ENCODE measurements around the gene ANKDD1A.

ANKDD1A gene

DNA sequence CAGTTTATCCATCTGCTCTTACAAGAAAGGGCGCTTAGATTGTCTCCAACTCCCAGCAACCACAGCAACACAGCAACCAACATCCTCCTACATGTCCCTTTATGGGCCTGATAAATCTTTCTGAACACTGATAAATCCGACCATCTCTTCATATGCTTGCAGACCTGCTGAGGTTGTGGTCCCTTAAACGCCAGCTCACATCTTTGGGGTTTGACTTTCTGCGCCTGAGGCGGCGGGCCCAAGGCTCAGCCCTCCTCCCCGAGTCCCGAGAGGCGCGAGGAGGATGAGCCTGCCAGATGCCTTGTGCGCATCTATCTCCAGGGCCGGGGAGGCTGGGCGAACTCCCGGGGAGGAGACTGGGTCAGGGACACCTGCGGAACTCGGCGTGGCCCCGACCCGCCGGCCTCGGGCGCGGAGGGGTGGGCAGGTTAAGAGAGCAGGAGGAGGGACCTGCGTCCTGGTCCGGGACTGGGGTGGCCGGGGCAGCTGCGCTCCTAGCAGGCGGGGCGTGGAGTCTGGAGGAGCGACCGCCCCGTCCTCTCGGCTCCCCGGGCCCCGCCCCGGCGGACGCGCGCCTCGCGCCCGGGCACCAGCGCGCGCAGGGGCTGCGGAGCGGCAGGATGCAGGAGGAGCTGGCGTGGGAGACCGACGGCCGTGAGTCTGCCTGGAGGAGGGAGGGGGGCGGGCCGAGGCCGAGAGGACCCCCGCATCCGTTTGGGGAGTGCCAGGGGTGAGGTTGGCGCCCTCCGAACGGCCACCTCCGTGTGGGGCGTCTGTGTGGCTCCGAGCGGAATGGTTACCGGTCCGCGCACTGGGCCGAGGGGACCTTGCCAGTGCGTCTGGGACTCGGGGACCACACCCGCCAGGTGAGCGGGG is at the start of gene ANKDD1A:
Gene ANKDD1A (plus strand): TSS at position 592 of the 876 bp plus-strand sequence. CDS start 29 bp downstream, at position 621.
- peak; percentile 51 for DNase-seq (ENCODE audit: low spot score)

DNA sequence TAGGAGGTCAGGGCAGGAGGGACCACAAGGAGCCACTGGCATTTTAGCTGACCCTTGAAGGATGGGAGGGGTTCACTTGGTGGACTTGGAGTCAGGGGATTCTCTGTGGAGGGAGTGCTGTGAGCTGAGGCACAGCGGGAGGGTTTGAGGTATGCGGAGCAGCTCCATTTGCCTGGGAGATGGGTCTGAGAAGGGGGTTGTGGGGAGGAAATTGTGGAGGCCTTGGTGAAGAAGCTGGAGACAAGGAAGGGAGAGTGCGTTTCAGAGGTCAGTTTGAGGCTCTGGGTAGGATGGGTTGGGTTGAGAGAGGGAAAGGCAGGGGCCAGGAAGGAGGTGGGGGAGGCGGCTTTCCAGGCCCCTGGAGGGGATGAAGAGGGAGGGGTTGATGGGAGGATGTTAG is 49.7 kb upstream of the ANKDD1A start:
- no peak for DNase-seq (ENCODE audit: low spot score)

DNA sequence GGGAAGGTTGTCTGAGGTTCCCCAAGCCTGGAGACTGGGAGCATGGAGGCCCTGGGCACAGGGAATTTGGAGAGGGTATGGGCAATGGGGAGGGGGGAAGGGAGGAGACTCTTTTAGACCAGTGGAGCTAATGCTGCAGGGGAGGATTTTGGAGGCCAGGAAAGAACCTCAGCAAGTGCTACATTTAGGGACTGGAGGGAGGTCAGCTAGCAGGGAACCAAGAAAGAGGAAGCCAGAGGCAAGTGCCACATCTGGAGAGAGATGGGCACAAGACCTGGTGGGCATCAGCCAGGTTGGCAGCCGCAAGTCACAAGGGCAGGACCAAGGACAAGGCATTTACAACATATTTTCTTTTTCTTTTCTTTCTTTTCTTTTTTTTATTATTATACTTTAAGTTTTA is 49.3 kb upstream of the ANKDD1A start:
- no peak for DNase-seq (ENCODE audit: low spot score)

DNA sequence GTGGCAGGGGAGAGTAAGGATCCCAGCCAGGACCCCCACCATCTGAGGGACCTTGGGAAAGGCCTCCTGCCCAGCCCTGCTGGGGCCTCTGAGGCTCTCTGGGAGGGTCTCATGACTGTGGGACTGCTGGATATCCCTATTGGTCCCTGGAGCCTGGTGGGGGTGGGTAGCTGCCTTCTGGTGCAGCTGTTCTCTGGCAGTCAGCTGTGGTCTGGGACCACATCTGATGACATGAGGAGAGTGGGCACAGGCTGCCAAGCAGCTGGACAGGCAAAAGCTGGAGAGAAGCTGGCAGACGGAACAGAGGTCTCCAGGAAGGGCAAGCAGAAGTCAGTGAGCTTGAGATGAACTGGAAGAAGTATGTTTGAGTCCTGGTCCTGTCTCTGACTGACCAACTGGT is 47.6 kb upstream of the ANKDD1A start:
- no peak for DNase-seq (ENCODE audit: low spot score)

DNA sequence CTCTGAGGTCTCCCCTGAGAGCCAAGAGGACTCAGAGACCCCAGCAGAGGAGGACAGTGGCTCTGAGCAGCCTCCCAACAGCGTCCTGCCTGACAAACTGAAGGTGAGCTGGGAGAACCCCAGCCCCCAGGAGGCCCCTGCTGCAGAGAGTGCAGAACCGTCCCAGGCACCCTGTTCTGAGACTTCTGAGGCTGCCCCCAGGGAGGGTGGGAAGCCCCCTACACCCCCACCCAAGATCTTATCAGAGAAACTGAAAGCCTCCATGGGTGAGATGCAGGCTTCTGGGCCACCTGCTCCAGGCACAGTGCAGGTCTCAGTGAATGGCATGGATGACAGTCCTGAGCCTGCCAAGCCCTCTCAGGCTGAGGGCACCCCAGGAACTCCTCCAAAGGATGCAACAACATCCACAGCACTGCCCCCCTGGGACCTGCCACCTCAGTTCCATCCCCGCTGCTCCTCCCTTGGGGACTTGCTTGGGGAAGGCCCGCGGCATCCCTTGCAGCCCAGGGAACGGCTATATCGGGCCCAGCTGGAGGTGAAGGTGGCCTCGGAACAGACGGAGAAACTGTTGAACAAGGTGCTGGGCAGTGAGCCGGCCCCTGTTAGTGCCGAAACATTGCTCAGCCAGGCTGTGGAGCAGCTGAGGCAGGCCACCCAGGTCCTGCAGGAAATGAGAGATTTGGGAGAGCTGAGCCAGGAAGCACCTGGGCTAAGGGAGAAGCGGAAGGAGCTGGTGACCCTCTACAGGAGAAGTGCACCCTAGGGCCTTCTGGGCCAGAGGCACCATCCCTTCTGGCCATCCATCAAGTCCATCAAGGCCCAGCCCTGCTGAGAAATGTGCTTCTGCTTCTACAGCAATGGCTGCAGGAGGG is 46.3 kb upstream of the ANKDD1A start:
- DNase-seq (ENCODE audit: low spot score), result no peak

DNA sequence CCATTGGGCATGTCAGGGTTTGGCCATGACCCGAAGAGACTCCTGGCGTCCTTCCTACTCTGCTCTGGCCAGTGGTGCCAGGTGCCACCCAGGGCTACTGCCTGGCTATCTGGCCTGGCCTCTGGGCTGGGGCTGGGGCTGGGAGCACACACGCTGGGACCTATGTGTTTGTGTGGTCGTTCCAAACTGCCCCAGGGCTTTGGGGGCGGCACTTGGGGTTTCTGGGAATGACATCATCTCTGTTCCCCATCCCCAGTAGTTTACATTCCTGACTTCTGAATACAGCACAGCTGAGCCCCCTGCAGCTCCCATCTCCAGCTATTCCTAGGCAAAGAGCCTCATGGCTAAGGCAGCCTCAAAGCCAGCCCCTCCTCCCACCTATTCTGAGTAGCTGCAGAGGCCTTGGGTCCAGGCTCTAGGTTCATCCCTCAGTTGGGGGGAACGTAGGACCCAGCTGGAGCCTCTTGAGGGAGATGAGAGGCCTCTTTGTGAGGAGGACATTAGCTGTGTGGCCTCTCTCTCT is 45.6 kb upstream of the ANKDD1A start:
- no peak for DNase-seq (ENCODE audit: low spot score)

DNA sequence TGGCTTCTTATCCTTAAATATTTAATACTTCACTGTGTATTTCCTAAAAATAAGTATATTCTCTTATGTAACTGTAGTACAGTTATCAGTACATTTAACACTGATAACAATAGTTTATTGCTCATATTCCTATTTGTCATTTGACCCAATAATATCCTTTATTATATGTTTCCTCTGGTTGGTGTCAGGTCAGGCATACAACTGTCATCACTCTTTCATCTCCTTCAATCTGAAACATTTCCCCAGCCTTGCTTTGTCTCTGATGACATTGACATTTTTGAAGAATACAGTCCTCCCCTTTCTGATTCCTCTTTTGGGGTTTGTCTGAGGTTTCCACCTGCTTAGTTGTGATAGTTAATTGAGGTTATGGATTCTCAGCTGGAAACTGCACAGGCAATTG is 42.2 kb upstream of the ANKDD1A start:
- no peak for DNase-seq (ENCODE audit: low spot score)

DNA sequence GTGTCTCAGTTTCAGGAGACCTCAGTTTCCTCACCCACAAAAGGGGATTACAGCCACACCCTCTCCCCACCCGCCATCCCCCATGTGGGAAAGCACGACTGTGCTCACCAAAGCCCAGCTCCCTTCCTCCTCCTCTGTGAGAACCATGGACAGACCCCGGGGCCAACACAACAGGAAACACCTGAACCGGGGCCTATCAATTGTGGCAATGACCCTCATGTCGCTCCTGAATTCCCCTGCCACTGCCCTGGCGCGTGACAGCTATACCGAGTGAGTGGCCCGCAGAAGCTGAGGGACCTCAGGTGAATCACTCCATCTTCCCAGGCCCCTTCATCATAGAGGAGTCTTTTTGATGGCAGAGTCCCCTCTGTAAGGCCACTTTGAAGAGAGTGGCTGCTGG is 41.3 kb upstream of the ANKDD1A start:
- DNase-seq (ENCODE audit: low spot score), result no peak

DNA sequence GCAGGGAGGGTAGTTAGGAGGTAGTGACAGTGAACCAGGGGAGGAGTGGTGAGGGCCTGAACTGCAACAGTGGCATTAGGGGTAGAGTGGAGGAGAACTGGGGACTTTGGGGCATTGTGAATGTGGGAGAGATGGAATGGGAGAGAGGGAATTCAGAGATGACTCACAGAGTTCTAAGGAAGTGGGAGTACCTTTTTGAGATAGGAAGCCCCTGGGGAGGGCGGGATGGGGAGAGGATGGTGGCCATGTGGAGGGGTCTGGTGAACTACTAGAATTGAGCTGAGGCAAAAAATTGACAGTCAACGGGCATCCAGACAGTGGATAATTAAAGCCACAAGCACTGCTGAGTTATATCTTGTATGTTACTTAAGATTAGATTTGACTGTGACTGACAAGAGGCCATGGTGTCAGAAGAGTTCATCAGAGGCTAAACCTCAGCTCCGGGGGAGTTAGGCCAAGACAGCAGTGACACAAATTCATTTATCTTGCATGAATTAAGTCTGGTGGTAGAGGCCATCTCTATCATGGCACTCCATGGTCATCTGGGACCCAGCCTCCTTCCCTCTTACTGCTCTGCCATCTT is 36.0 kb upstream of the ANKDD1A start:
- DNase-seq (ENCODE audit: low spot score), result no peak

DNA sequence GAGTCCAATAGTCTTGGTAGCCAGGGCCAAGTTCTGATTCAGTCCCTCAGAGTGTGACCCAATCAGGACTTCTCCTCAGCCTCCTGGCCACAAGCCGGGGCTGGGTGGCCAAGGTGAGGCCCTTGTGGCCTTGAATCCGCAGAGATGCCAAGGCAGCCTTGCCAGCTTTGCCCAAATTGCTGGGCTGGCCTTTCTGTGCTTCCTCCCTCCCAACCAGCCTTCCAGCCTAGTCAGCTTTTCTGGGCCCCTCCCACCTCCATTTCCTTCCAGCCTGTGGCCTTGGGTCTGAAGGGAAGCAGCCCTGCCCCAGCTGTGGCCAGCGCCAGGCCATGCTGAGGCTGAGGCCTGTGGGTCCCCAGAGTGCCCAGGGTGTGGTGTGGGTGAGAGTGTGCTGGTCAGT is 34.3 kb upstream of the ANKDD1A start:
- DNase-seq (ENCODE audit: low spot score), result no peak

DNA sequence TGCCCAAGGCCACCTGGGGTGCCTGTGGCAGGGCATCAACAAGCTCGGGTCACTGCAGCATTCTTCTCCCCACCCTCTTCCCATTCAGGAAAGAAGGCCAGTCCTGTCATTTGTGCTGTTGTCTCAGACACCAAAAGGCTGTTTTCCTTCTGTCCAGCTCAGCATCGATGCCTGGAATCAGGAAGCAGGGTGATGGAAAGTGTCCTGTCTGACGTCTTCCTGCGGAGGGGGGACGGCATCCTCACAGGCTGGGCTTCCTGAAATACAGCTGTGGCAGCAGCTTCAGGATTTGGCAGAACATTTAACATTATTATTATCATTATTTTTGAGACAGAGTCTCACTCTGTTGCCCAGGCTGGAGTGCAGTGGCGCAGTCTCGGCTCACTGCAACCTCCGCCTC is 33.0 kb upstream of the ANKDD1A start:
- DNase-seq (ENCODE audit: low spot score), result no peak

DNA sequence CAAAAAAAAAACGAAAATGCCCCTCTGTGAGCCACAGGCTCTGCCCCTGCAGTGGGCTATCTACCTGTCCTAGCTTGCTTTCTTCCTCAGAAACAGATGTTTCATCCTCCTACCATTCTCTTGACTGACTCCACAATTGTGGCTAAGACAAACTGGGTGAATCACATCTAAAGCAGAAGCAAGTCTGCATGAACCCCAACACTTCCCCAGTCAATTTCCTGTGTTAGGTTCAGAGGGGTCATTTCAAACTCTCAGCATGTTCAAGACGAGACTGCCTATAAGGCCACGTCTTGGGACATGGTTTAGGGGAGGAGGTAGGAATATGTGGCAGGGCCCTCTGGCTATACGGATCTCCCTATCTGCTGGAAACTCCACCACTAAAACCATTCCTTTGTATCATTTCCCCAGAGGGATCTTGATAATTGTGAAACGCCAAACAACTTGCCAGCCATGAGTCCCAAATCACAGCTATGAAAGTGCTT is 28.6 kb upstream of the ANKDD1A start:
- no peak for DNase-seq (ENCODE audit: low spot score)

DNA sequence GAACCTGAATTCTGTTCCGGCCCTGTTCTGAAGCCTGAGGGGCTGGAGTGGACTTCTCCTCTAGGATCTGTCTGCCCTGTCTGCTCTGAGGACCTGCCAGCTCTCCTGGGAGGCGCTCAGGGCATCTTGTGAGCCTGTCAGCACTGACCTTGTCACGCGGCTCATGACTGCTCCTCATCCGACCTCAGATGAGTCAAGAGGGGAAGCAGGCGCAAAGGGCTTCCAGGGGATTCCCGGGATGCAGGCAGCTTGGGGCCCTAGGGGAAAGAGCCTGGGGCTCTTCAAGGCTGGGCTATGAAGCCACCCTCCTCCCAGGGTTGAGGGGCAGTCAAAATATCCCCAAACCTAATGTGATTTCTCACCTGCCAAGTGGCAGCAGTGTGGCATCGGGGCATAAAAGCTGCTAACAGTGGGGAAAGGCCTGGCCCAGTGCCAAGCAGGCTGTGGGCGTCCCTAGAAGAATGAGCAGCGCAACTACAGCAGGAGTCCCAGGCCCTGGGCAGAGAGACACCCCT is 27.6 kb upstream of the ANKDD1A start:
- DNase-seq (ENCODE audit: low spot score), result no peak

DNA sequence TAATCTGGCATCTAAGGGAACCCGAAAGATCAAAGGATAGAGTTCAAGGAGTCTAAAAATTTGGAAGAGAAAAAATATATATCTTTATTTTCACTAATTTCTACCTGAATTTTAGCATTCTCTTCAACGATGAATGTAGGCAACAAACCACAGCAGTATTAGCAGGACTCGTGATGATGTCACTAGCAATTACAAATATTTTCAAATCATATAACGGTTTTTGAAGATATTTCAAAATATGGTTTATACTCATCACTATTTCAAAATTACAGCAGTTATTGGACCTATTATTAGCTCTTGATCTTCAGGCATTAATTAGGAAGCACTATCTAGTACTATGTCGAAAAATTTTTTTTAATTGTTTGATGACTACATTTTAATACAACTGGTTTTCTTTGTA is 27.0 kb upstream of the ANKDD1A start:
- no peak for DNase-seq (ENCODE audit: low spot score)

DNA sequence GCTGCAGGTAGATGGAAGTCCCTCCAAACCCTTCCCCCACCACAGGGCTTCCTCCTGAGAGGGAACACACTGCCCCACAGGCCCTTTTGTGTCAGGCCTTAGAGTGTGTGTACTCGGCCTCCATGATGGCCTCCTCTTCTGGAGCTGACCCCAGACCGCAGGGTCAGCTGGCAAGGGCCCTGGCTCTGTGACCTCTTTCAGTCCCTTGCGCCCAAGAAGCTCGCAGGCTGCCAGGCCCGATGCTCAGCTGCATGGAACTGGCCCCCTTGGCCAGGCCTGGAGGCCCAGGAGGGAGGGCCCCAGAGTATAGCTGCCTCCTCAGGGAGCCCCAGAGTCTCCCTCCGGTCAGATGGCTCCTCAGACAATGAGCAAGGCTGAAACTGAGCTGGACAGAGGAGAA is 23.4 kb upstream of the ANKDD1A start:
- no peak for DNase-seq (ENCODE audit: low spot score)

DNA sequence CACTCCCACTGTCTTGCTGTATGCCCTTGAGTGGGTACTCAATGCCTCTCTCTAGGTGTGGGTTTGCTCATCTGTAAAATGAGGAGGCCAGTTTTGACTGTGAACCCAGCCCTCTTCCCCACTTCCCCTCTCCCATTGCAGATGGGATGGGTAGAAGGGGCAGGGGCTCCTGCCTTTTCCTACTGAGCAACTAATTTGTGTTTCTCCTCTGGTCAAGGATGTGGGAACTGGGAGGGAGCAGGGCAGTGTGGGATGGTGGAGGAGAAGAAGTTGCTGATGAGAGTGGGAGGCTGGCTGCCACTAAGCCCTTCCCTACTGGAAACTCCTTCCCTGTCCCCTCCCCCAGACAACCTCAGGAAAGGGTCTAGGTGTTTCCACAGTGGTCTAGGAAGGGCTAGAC is 20.1 kb upstream of the ANKDD1A start:
- no peak for DNase-seq (ENCODE audit: low spot score)

DNA sequence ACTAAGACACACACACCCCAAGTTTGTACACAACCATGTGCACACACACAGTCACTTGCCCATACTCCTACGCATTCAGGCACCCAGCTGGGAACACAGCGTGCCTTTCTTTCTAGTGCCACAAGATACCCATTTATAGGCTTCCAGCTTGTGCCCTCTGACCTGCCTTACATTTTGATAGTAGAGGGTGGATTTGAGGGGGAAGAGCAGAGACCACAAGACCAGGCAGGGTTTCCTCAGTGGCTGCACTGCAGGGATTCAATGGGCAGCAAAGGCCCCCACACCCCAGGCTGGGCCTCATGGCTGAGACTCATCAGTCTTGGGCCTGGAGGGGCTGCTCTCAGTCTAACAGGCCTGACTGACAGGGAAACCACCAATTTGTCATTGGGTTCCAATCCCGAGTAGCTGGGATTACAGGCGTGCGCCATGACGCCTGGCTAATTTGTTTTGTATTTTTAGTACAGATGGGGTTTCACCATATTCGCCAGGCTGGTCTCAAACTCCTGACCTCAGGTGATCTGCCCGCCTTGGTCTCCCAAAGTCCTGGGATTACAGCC is 18.8 kb upstream of the ANKDD1A start:
- no peak for DNase-seq (ENCODE audit: low spot score)

DNA sequence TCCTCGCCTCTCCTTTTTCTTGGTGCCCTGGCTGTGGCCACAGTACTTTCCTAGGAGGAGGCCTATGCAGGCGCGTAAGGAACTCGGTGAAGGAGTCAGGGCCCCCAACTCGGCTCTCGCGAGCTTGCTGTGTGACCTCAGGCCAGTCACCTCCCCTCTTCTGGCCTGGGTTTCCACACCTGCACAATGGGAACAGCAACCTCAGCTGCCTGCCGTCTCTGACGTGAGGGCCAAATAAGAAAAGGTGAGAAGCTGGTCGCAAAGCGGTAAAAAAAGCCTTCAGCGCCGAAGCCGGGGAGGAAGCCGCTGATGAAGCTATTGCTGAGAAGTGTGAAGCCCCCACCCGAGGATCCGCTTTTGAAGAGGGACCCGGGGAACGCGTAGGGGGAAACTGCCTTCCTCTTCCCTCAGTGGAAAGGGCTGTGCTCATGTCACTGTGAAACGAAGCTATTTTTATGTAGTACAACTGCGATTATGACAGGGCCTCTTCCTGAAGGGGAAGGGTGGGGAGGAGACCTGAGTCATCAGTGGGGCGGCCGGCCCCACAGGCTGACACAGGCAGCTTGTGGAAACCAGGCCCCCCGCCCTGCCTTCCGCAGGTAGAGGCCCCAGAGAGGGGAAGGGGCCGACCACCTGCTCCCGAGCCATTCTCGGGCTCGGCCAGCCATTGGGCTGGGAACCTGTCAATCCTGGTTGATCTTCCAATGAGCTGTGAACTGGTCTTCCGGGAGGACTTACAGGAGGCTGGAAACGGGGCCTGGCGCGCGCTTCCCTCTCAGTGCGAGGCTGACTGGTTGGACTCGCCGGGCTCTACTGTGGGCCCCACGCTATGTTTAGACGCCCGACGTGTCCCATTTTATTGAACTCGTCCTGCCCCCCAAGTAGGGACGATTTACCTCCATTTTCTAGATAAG is 18.0 kb upstream of the ANKDD1A start:
- DNase-seq (ENCODE audit: low spot score), result no peak

DNA sequence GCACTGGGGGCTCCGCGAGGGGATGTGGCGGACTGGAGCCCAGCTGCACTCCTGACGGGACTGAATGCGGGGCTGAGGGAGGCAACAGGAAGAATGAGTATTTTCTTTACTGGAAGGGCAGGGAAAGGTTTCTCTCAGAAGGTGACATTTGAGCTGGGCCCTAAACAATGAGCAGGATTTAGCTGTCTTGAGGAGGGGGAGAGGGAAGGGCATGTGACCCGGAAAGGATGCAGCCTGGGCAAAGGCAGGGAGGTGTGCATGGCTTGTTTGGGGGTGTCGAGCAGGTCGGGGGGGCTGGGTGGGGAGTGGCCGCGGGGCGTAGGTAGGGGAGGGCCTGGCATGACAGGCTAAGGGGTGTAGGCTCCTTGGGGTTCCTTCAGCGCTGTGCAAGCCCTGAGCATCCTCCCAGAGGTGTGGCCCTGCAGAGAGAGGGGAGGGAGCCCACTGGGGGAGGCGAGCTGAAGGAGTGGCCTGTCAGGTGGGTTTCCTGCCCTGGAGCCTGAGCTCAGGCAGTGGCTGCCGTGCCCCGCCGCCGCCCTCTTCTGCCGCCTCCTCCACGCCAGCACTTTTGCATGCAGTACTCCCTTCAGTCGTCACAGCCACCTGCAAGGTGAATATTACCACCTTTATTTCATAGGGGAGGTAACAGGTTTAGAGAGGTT is 17.2 kb upstream of the ANKDD1A start:
- no peak for DNase-seq (ENCODE audit: low spot score)

All from LoVo (cell line).